A673 (cell line): ENCODE measurements around the gene PRKCA.

ENCODE experiments used
- EZH2 ChIP-seq: fragments of 200-600 bp; sonication (generic); IDR thresholded peaks from 2 replicates; pipeline ENCODE4 v1.6.1; 2017; ENCODE audit warnings: borderline replicate concordance, low read depth, mild to moderate bottlenecking, mixed read lengths, antibody characterized with exemption, low read length; ENCODE audit not compliant: poor library complexity, severe bottlenecking
- TF ChIP-seq, protein P1 (sequence below): fragments of 300-800, 200-600 bp; sonication (generic); conservative IDR thresholded peaks from 2 replicates; pipeline ENCODE4 v1.5.1; 2017; ENCODE audit warnings: low read depth, mild to moderate bottlenecking, antibody characterized with exemption, low read length, moderate library complexity, mixed read lengths

DNA sequence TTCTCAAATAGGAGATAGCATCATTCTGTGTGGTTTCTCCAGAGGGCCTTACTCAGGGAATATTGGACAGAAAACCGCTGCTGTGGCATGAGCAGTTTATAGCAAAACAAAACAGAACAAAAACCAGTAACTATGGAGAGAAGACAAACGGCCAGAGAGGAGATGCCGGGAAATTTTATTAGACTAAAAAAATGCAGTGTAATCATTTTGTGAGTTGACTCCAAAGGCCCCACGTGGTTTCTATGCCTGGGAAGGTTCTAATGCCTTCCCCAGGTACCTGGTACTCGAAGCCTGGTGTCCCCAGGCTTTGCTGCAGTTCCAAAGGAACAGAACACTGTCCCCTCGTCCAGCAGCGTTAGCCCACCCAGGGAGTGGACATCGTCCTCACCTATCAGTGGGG lies 519.6 kb downstream of the PRKCA start:
- TF ChIP-seq, protein P1, sequence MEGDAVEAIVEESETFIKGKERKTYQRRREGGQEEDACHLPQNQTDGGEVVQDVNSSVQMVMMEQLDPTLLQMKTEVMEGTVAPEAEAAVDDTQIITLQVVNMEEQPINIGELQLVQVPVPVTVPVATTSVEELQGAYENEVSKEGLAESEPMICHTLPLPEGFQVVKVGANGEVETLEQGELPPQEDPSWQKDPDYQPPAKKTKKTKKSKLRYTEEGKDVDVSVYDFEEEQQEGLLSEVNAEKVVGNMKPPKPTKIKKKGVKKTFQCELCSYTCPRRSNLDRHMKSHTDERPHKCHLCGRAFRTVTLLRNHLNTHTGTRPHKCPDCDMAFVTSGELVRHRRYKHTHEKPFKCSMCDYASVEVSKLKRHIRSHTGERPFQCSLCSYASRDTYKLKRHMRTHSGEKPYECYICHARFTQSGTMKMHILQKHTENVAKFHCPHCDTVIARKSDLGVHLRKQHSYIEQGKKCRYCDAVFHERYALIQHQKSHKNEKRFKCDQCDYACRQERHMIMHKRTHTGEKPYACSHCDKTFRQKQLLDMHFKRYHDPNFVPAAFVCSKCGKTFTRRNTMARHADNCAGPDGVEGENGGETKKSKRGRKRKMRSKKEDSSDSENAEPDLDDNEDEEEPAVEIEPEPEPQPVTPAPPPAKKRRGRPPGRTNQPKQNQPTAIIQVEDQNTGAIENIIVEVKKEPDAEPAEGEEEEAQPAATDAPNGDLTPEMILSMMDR: no peak
- no peak for TF ChIP-seq EZH2
